HG02943 (cell line): Measurements from ENCODE around the gene CERT1.
A peak's percentile ranks its signal among the peaks of the same experiment; 100 is the strongest.
"Not testable (repeated sequence)": the region's sequence is repeated elsewhere in the genome, so short reads cannot be mapped to it uniquely, and the experiment has no call there.

ENCODE experiments used
- ATAC-seq: cut with Tn5 transposase; IDR thresholded peaks from one replicate; pipeline ENCODE4 v1.9.1; 2021; ENCODE audit warnings: mild to moderate bottlenecking, low read depth, moderate library complexity; ENCODE audit not compliant: unreplicated experiment

The CERT1 gene

DNA sequence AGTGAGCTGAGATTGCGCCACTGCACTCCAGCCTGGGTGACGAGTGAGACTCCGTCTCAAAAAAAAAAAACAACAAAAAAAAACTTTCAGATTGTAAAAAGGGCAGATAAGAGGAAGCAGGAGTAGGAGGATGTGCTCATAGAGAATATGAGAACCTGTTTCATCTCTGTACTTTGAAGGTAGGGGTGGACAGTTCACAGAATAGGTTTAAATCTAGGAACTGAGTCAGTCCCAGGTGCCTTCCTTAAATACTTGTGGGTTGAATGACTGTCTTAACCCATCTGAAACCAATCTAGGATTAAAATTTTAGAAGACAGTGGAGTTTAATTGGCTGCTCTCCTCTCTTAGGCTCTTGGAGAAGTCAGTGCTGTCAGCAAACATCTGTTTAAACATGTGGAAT, 12.6 kb upstream of the CERT1 start:
- peak; percentile 83 for ATAC-seq

DNA sequence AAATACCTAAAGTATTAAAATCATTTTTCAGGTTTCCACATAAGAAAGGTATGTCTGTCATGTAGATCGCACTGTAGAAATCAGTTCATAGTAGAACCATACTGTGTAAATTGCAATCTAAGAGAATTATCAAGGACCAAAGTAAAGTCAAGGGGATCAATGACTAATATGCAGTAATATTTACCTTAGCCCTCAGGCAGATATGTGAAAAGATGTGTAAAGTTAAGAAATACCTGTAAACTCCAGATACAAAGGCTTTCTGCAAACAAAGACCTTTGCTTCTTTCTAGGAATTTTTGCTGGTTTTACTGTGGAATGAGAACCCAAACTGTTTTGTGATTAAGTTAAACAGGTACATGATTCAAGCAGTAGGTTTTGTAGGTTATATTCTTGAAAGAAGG, 11.8 kb upstream of the CERT1 start:
- ATAC-seq, result no peak

DNA sequence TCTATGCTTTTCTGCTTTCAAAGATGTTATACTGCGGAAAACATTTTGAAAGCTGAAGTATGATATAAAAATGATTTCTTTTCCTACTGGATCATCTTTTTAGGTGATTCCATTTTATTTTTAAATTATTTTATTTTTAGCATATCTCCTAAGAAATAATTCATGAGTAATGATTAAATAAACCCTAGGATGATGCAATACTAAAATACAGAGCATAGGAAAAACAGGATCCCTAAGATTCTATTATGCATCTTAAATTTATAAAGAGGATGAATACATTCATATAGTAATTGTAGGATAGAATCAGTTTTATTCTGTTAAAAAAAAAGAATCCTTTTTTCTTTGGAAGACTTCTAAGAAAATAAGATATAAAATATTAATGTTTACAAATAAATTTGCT, 11.1 kb upstream of the CERT1 start:
- ATAC-seq, result no peak

DNA sequence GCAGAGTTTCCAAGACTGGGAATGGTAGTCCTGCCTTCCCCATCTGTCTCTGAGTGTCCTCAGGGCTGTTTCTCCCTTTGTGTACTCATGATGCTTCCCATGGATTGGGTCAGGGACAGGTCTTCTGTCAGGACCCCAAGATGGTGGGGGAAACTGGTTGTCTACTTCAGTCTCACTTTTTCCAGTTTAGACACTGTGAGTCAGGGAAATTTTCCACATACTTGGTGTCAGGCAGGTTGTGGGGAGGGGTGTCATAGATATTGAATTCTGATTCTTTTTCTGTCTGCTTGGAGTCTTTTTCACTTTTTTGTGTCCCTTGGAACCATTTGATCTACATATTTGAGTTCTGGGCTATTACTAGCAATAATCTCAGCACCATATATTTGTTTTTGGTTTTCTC, 10.6 kb upstream of the CERT1 start:
- no peak for ATAC-seq

DNA sequence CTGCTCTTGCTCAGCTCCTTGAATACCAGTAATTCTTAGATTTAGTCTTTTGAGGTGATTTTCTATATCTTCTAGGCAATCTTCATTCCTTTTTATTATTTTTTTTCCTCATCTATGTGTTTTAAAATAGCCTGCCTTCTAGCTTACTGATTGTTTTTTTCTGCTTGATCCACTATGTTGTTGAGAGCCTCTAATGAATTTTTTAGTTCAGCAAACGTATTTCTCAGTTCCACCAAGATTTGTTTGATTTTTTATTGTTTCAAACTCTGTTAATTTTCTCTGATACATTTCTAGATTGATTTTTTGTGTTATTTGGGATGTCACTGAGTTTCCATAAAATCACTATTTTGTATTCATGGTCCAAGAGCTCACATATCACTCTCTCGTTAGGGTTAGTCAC, 9.8 kb upstream of the CERT1 start:
- ATAC-seq, result no peak

DNA sequence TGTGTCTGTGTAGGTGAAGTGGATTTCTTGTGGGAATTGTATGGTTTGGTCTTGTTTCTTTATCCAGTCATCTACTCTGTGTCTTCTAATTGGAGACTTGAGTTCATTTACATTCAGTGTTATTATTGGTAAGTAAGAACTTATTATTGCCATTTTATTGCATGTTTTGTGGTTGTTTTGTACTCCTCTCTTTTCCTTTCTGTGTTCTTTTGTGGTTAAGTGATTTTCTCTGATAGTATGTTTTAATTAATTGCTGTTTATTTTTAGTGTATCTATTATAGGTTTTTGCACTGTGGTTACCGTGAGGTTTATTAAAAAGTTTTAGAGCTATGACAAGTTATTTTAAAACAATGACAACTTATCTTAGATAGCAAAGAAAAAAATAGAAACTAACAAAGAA, 8.3 kb upstream of the CERT1 start:
- no peak for ATAC-seq

DNA sequence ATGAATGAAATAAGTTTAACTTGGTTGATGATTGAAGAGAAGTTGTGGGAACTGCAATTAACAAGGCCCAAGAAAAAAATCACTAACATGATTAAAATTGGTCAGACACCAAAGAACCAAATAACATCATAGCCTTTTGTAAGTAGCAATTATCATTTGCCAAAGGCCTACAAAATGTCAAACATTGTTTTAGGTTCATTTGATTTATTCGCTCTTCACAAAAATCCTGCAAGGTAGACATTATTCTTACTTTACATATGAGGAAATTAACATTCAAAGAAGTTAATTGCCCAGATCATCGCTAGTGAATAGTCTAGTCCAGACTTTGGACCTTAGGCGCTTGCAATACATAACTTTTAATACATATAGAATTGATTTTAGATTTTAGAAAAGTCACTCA, 2.9 kb upstream of the CERT1 start:
- ATAC-seq, result no peak

DNA sequence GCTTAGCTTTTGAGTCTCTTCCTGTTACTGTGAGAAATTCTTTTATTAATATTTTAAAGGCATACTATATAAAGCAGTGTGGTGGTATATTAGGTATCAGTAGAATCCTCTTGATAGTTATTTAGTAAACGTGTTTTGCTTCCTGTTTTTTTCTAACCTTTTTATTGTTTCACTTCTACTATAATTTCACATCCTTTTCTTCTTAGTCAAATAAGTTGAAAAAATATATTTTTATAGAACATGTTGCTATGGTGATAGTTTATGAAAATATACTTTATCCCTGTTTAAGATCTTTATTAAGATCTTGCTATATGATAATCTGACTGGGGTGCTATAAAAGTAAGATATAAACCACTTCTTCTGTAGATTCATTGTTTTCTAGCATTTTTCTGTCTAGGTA, 2.4 kb upstream of the CERT1 start:
- no peak for ATAC-seq

DNA sequence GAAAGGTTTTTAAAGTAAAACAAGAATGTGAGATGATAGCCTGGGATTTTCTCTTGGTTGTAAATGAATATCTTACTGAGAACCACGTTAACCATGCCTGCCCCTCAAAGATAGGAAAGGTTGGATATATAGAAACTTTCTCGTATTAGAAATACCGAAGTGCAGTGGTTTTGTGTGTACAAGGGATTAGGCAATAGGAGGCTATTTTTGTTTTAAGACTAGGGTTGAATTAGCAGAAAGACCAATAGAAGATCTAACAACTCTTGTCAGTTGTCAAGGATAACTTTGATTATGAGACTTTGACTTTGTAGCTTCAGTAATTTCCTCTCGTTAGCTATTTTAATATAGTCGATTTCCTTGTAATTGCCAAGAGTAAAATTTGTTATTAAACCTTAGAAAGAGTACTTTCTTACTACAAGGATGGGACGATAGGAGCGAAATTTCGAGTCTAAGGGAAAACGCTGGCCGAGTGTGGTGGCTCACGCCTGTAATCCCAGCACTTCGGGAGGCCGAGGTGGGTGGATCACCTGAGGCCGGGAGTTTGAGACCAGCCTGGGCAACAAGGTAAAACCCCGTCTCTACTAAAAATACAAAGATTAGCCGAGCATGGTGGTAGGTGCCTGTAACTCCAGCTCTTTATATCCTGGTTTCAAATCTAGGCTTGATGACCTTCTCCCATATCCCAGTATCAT, 1.1 kb upstream of the CERT1 start:
- no peak for ATAC-seq

DNA sequence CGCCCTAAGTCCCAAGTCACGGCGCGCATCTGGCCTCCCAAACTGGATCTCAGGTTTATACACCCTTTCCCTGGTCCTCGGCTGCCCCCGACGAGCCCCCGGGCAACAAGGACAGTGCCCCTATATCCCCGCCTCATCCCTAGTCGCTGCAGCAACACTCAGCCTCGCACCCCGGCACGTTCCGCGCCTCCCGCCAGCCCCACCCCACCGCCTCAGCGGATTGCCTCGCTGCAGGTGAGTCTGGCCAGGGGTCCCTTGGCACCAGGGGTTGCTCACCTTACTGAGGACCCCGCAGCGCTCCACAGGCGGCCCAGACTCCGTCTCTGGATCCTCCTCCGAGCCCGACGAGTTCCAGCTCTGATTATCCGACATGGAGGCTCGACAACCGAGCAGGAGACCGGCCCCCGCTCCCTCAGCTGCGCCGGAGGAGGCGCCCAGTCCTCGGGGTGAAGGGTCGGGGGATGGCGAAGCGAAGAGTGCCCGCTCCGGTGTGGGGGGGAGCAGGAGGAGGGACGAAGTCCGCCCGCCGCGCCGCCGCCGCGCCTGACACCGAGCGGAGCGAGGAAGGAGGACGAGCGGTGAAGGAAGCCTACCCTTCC, 494 bp downstream of the CERT1 start:
- peak; percentile 35 for ATAC-seq

DNA sequence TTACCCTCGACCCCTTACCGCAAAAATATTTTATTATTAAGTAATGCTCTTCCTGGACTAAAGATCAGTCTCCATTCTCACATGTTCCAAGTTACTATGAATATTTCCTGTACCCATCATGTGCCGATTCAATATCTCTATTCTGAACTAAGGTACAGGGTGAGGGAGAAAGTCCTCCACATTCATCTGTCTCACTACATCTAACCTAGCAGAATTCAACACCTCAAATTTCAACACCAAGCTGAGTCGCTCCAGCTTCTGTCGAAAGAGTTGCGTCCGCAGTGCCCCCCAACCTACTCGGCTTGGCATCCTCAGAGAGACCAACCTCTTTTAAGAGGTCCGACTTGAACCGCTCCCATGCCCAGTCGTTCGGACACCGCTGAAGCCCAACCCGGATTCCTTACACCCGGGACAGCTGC, 1.0 kb downstream of the CERT1 start:
- ATAC-seq, result peak; percentile 17

DNA sequence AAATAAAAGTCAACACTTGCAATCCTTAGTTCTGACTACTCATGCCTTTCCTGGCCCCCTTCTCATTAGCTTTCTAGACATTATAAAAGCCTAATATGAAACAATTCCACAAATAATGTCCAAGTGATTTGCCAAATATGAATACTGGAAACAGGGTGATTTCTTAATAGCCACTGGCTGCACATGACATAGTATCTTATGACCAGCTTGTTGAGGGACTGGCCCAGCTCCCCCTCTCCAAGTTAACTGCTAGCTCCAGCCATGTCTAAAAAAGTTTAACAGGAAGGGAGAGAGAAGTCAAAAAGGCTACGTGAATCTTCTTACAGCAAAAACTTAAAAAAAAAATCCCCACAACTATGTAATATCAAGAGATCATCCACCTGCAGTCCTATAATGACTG, 1.5 kb downstream of the CERT1 start:
- no peak for ATAC-seq

DNA sequence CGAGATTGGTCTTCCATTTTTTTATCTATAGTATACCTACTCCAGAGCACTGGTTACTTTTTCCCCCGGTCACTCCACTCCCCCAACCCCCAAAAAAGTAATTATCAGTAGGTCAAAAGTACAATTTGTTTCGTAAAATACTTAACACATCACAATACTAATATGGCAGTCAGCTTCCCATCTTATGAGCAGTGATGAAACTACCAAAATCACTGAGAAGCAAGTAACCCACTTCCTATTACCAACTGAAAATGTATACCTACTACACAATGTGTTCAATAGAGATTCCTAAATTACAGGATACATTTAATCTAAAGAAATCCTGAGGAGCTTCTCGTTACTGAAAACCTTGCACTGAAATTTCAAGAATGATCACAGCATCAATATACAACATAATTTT, 1.9 kb downstream of the CERT1 start:
- ATAC-seq, result no peak

DNA sequence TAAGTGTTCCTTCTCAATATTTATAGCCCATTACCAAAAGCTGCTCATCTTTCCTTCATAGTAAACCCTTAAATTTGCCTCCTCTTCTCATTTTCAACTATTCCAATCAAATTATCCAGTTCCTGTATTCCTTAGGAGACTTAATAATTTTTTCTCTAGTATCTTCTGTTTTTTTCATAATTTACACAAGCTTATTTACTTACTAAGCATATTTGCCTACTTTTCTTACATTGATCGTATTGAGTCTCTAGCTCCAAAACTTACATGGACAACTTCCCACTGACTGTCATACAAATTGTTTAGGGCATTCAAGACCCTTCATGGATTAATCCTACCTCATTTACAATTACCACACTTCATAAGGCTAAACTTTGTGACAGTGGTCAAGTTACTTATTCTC, 3.6 kb downstream of the CERT1 start:
- ATAC-seq, result no peak

DNA sequence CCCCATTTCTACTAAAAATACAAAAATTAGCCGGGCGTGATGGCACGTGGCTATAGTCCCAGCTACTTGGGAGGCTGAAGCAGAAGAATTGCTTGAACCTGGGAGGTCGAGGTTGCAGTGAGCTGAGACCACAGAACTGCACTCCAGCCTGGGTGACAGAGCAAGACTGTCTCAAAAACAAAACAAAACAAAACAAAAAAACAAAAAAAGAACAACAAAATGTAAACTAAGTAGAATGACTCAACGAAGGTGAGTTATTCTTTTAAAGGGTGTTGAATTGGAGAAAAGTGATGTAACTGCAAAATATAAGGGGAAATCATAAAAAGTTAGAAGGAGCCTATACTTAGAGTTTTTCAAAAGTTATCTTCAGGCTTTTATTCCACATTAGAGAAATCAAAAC, 6.3 kb downstream of the CERT1 start:
- not testable (repeated sequence) for ATAC-seq

DNA sequence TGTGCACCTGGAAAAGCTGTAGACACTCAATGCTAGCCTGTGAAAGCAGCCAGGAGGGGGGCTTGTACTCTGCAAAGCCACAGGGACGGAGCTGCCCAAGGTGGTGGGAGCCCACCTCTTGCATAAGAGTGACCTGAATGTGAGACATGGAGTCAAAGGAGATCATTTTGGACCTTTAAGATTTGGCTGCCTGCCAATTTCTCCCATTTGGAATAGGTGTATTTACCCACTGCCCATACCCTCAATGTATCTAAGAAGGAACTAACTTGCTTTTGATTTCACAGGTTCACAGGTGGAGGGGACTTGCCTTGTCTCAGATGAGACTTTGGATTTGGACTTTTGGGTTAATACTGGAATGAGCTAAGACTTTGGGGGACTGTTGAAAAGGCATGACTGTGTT, 12.6 kb downstream of the CERT1 start:
- ATAC-seq, result not testable (repeated sequence)

DNA sequence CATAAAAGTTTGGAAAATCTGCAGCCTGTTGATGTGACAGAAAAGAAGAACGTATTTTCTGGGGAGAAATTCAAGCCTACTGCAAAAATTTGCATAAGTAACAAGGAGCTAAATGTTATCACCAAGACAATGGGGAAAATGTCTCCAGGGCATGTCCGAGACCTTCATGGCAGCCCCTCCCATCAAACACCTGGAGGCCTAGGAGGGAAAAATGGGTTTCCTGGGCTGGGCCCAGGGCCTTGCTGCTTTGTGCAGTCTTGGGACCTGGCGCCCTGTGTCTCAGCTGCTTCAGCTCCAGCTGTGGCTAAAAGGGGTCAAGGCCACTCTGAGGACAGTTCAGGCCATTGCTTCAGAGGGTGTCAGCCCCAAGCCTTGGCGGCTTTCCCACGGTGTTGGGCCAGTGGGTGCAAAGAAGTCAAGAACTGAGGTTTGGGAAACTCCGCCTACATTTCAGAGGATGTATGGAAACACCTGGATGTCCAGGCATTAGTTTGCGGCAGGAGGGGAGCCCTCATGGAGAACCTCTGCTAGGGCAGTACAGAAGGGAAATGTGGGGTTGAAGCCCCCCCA, 13.1 kb downstream of the CERT1 start:
- no peak for ATAC-seq

DNA sequence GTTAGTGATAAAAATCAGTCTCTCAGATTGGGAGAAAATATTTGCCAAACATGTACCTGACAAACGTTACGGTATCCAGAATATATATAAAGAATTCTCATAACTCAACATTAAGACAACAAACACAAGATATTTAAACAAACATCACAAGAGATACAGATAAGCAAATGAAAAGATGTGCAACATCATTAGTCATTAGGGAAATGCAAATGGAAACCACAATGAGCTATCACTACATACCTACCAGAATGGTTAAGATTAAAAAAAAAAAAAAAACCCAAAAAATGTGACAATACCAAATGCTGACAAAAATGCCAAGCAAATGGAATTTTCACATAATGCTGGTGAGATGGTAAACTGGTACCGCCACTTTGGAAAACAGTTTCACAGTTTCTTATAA, 15.4 kb downstream of the CERT1 start:
- no peak for ATAC-seq

DNA sequence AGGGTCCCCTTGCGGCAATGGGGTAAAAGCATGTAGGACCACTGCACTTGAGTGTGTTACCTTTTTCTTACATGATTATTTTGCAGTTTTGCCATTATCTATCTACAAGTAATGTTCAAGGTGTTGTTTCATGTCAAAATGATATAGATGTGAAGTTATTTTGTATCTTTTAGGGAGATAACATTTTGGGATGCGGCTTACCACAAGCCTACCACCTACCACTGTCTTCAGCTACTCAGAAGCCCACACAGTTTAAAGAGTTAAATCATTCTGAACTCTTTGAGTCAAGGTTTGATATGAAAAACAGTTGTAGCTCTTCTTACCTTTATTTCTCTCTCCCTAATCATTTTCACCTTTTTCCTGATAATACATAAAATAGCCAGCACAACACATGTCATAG, 19.8 kb downstream of the CERT1 start:
- no peak for ATAC-seq

DNA sequence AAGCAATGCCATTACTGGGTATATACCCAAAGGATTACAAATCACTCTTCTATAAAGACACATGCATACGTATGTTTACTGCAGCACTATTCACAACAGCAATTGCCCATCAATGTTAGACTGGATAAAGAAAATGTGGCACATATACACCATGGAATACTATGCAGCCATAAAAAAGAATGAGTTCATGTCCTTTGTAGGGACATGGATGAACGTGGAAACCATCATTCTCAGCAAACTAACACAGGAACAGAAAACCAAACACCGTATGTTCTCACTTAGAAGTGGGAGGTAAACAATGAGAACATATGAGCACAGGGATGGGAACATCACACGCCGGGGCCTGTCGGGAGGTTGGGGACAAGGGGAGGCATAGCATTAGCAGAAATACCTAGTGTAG, 21.6 kb downstream of the CERT1 start:
- not testable (repeated sequence) for ATAC-seq

DNA sequence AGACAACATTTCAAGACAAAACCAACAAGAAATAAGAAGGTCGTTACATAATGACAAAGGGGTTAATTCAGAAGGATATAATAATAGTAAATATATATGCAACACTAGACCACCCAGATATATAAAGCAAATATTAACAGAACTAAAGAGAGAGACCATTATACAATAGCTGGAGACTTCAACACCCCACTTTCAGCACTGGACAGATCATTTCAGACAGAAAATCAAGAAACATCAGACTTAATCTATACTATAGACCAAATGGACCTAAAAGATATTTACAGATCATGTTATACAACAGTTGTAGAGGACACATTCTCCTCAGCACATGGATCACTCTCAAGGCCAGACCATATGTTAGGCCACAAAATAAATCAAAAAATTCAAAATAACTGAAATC, 26.8 kb downstream of the CERT1 start:
- no peak for ATAC-seq

DNA sequence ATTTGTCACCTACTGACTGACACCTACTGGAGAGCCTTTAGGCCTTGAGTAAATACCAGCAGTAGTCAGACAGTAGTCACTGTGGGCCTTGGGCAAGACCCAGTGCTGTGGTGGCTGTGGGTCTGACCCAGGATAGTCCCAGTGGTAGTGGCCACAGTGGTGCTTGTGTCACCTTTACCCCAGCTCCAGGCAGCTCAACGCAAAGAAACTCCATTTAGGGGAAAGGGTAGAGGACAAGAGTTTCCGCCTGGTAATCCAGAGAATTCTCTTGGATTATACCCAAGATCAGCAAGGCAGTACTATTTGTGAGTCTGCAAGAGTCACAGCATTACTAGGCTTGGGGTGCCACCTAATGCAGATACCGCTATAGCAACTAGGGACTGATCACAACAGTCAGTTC, 28.9 kb downstream of the CERT1 start:
- no peak for ATAC-seq
